ENCODE results near the gene FOXM1.

The FOXM1 gene

GRCh38 chr12:2877047-2877952 lies at the start of gene FOXM1, which contains the start of gene RHNO1:
Gene FOXM1 (minus strand): TSS chr12:2877174. CDS start chr12:2874478, 2,696 bp downstream.
Gene RHNO1 (plus strand): TSS chr12:2877223. CDS start chr12:2885367, 8,144 bp downstream.
- DNase-seq, result peak; percentile 92

- no peak for DNase-seq
Observed at GRCh38 chr12:2925322-2925995, 48.5 kb upstream of the FOXM1 start.

- no peak for DNase-seq
Observed at GRCh38 chr12:2924019-2924418, 47.0 kb upstream of the FOXM1 start.

GRCh38 chr12:2923057-2923456 lies 46.1 kb upstream of the FOXM1 start:
- no peak for DNase-seq

GRCh38 chr12:2922329-2922728 lies 45.4 kb upstream of the FOXM1 start:
- DNase-seq, result no peak

GRCh38 chr12:2919249-2919648 lies 42.3 kb upstream of the FOXM1 start:
- no peak for DNase-seq

- DNase-seq, result no peak
Observed at GRCh38 chr12:2912216-2912575, 35.2 kb upstream of the FOXM1 start.

GRCh38 chr12:2904260-2904659 lies 27.3 kb upstream of the FOXM1 start:
- no peak for DNase-seq

GRCh38 chr12:2902272-2902880 lies 25.4 kb upstream of the FOXM1 start:
- no peak for DNase-seq

GRCh38 chr12:2900642-2901041 lies 23.7 kb upstream of the FOXM1 start:
- DNase-seq, result no peak

- no peak for DNase-seq
Observed at GRCh38 chr12:2897418-2897817, 20.4 kb upstream of the FOXM1 start.

- no peak for DNase-seq
Observed at GRCh38 chr12:2895511-2895910, 18.5 kb upstream of the FOXM1 start.

- DNase-seq, result no peak
Observed at GRCh38 chr12:2895051-2895451, 18.1 kb upstream of the FOXM1 start.

- no peak for DNase-seq
Observed at GRCh38 chr12:2893007-2893406, 16.0 kb upstream of the FOXM1 start.

- DNase-seq, result no peak
Observed at GRCh38 chr12:2892246-2892645, 15.3 kb upstream of the FOXM1 start.

- DNase-seq, result no peak
Observed at GRCh38 chr12:2891240-2892053, 14.5 kb upstream of the FOXM1 start.

GRCh38 chr12:2890388-2891239 lies 13.6 kb upstream of the FOXM1 start, which contains the start of gene TULP3:
Gene TULP3 (plus strand): TSS chr12:2890891. CDS start chr12:2890948, 57 bp downstream.
- peak; percentile 99 for DNase-seq

GRCh38 chr12:2890001-2890387 lies 13.0 kb upstream of the FOXM1 start:
- no peak for DNase-seq

GRCh38 chr12:2886768-2887450 lies 9.9 kb upstream of the FOXM1 start:
- DNase-seq, result no peak

- DNase-seq, result no peak
Observed at GRCh38 chr12:2884810-2885209, 7.8 kb upstream of the FOXM1 start.

GRCh38 chr12:2879853-2880252 lies 2.9 kb upstream of the FOXM1 start:
- DNase-seq, result no peak
